Skeletal muscle tissue (tissue), 4 donors: ENCODE results near the gene DMRTC1. TPM values are rescaled to one million over a fixed set of nuclear protein-coding genes. Genes with fewer than 3 reads are reported as not detected.
"Not testable (repeated sequence)": the region's sequence is repeated elsewhere in the genome, so short reads cannot be mapped to it uniquely, and the experiment has no call there.

Experiments used
- H3K27ac ChIP-seq: one replicate; pipeline ENCODE4 v1.7.0; 2013; ENCODE audit warnings: mild to moderate bottlenecking, low read depth, low read length, inconsistent platforms
- H3K27me3 ChIP-seq, 3 donors: one replicate each; pipeline ENCODE4 v1.7.0; 2013; ENCODE audit warnings: low read length in 3 of 3; ENCODE audit not compliant: control insufficient read depth in 3 of 3, insufficient read depth in 3 of 3
- H3K36me3 ChIP-seq, 3 donors: one replicate each; pipeline ENCODE4 v1.7.0; 2013; ENCODE audit warnings: low read length in 3 of 3; ENCODE audit not compliant: control insufficient read depth in 3 of 3, insufficient read depth in 3 of 3
- H3K4me1 ChIP-seq, 3 donors: one replicate each; pipeline ENCODE4 v1.7.0; 2013; ENCODE audit warnings: low read length in 3 of 3, mild to moderate bottlenecking in 3 of 3; ENCODE audit not compliant: control insufficient read depth in 3 of 3, insufficient read depth in 3 of 3
- H3K4me3 ChIP-seq, 3 donors: one replicate each; pipeline ENCODE4 v1.7.0; 2013; ENCODE audit warnings: low read length in 3 of 3
- H3K9ac ChIP-seq, 3 donors: one replicate each; pipeline ENCODE4 v1.7.0; 2013; ENCODE audit warnings: low read length in 3 of 3, mild to moderate bottlenecking in 3 of 3, moderate library complexity in 2 of 3, low read depth in 1 of 3
- H3K9me3 ChIP-seq, 3 donors: one replicate each; pipeline ENCODE4 v1.7.0; 2013; ENCODE audit warnings: low read length in 3 of 3; ENCODE audit not compliant: control insufficient read depth in 3 of 3
- total RNA-seq: library from RNA; depleted of rRNA; stranded (reverse); fragments of >200 nt; gene quantifications from one replicate; pipeline ENCODE4 v1.2.3, GENCODE V29; 2014
- donor health status: Osteomylitis.

The DMRTC1 gene
- total RNA-seq: not detected

GRCh38 chrX:72943819-72944169, at the start of gene DMRTC1:
TSS of gene DMRTC1 (minus strand) at chrX:72943837. CDS start at chrX:72875694, 68,143 bp downstream.
- not testable (repeated sequence) for H3K27ac ChIP-seq, H3K36me3 ChIP-seq, H3K4me1 ChIP-seq, H3K27me3 ChIP-seq, H3K4me3 ChIP-seq, H3K9ac ChIP-seq, H3K9me3 ChIP-seq

GRCh38 chrX:72980894-72981469, 37.3 kb upstream of the DMRTC1 start:
- not testable (repeated sequence) for H3K27ac ChIP-seq, H3K27me3 ChIP-seq, H3K36me3 ChIP-seq, H3K4me1 ChIP-seq, H3K9ac ChIP-seq, H3K4me3 ChIP-seq, H3K9me3 ChIP-seq

- H3K4me3 ChIP-seq, H3K9me3 ChIP-seq, H3K9ac ChIP-seq, H3K27ac ChIP-seq, H3K27me3 ChIP-seq, H3K4me1 ChIP-seq, H3K36me3 ChIP-seq: not testable (repeated sequence)
Observed at GRCh38 chrX:72974885-72975284, 31.2 kb upstream of the DMRTC1 start.

GRCh38 chrX:72971859-72972258, 28.2 kb upstream of the DMRTC1 start:
- not testable (repeated sequence) for H3K9me3 ChIP-seq, H3K27me3 ChIP-seq, H3K9ac ChIP-seq, H3K4me3 ChIP-seq, H3K4me1 ChIP-seq, H3K36me3 ChIP-seq, H3K27ac ChIP-seq

GRCh38 chrX:72959971-72960370, 16.3 kb upstream of the DMRTC1 start:
- H3K36me3 ChIP-seq, H3K9ac ChIP-seq, H3K4me3 ChIP-seq: not testable (repeated sequence)

GRCh38 chrX:72943035-72943818, 410 bp downstream of the DMRTC1 start:
- H3K4me3 ChIP-seq, H3K4me1 ChIP-seq, H3K9ac ChIP-seq, H3K36me3 ChIP-seq, H3K9me3 ChIP-seq, H3K27ac ChIP-seq, H3K27me3 ChIP-seq: not testable (repeated sequence)

More at GRCh38 chrX:72959971-72960370, 16.3 kb upstream of the DMRTC1 start:
- not testable (repeated sequence) for H3K27me3 ChIP-seq, H3K4me1 ChIP-seq, H3K9me3 ChIP-seq, H3K27ac ChIP-seq

GRCh38 chrX:72942272-72942671, 1.4 kb downstream of the DMRTC1 start:
- not testable (repeated sequence) for H3K36me3 ChIP-seq, H3K9ac ChIP-seq, H3K4me1 ChIP-seq, H3K27ac ChIP-seq, H3K27me3 ChIP-seq, H3K4me3 ChIP-seq, H3K9me3 ChIP-seq

GRCh38 chrX:72937906-72938305, 5.7 kb downstream of the DMRTC1 start, which contains the start of gene FAM236A:
TSS of gene FAM236A (plus strand) at chrX:72938206. CDS start at chrX:72938263, 57 bp downstream.
- not testable (repeated sequence) for H3K4me1 ChIP-seq, H3K4me3 ChIP-seq, H3K27me3 ChIP-seq, H3K36me3 ChIP-seq, H3K27ac ChIP-seq, H3K9me3 ChIP-seq, H3K9ac ChIP-seq

- not testable (repeated sequence) for H3K4me1 ChIP-seq, H3K9ac ChIP-seq, H3K27me3 ChIP-seq, H3K9me3 ChIP-seq, H3K36me3 ChIP-seq, H3K4me3 ChIP-seq, H3K27ac ChIP-seq
Observed at GRCh38 chrX:72936882-72937455, 6.7 kb downstream of the DMRTC1 start.

GRCh38 chrX:72936455-72936854, 7.2 kb downstream of the DMRTC1 start:
- not testable (repeated sequence) for H3K4me3 ChIP-seq, H3K9me3 ChIP-seq, H3K4me1 ChIP-seq, H3K27me3 ChIP-seq, H3K9ac ChIP-seq, H3K36me3 ChIP-seq, H3K27ac ChIP-seq
